WTC11 (cell line): ENCODE measurements around the gene SPRYD3. TPM values are rescaled to one million over a fixed set of nuclear protein-coding genes. Genes with fewer than 3 reads are reported as not detected.
"Not testable (repeated sequence)": the region's sequence is repeated elsewhere in the genome, so short reads cannot be mapped to it uniquely, and the experiment has no call there.

Experiments
- ATAC-seq: fragments of 200-7000 bp; cut with Tn5 transposase; 2 replicates; pipeline ENCODE4 v1.10.0; 2021; ENCODE audit warnings: mild to moderate bottlenecking, moderate library complexity
- CTCF ChIA-PET: fragments of 300-600 bp; sonication (Branson Sonifier 250); formaldehyde crosslinking; loops from one replicate; lab custom pipeline; 2021; ENCODE audit warnings: antibody characterized with exemption; lab: Charles Lee
- POLR2A ChIA-PET: fragments of 350-600 bp; sonication (Branson Sonifier 250); formaldehyde crosslinking; loops from one replicate; lab custom pipeline; 2021; ENCODE audit warnings: antibody characterized with exemption; lab: Charles Lee
- DNase-seq: peaks from one replicate; pipeline ENCODE4 v3.0.0; 2021; ENCODE audit warnings: low spot score
- H3K27ac Mint-ChIP-seq: 2 replicates; pipeline ENCODE4 v1.8.0; 2021; ENCODE audit warnings: mixed read lengths
- H3K27me3 Mint-ChIP-seq: 2 replicates; pipeline ENCODE4 v1.8.0; 2021; ENCODE audit warnings: low read depth, mild to moderate bottlenecking, moderate library complexity, mixed read lengths
- H3K36me3 Mint-ChIP-seq: 2 replicates; pipeline ENCODE4 v1.8.0; 2021; ENCODE audit warnings: mixed read lengths
- H3K4me1 Mint-ChIP-seq: 2 replicates; pipeline ENCODE4 v1.8.0; 2022; ENCODE audit warnings: mixed read lengths
- H3K4me3 Mint-ChIP-seq: 2 replicates; pipeline ENCODE4 v1.8.0; 2021; ENCODE audit warnings: mild to moderate bottlenecking, moderate library complexity, mixed read lengths
- H3K9me3 Mint-ChIP-seq: 2 replicates; pipeline ENCODE4 v1.8.0; 2021; ENCODE audit warnings: mixed read lengths
- ATF6 ChIP-seq: sonication (generic); formaldehyde crosslinking; IDR thresholded peaks from 2 replicates; pipeline ENCODE4 v1.8.1; 2023; ENCODE audit warnings: mild to moderate bottlenecking, missing genetic modification reagents
- CREB1 ChIP-seq: sonication (generic); formaldehyde crosslinking; IDR thresholded peaks from 2 replicates; pipeline ENCODE4 v1.8.0; 2023; ENCODE audit warnings: mild to moderate bottlenecking, missing genetic modification reagents
- FOXJ3 ChIP-seq: sonication (generic); formaldehyde crosslinking; IDR thresholded peaks from 2 replicates; pipeline ENCODE4 v1.9.0; 2021; ENCODE audit warnings: missing genetic modification reagents, mild to moderate bottlenecking, borderline replicate concordance
- IRF1 ChIP-seq: sonication (generic); formaldehyde crosslinking; IDR thresholded peaks from 2 replicates; pipeline ENCODE4 v1.8.0; 2023; ENCODE audit warnings: missing genetic modification reagents
- RORB ChIP-seq: fragments of 250-450 bp; sonication (Bioruptor Pico); IDR thresholded peaks from 2 replicates; pipeline ENCODE4 v1.9.0; 2021; ENCODE audit warnings: mild to moderate bottlenecking
- SMAD3 ChIP-seq: sonication (generic); formaldehyde crosslinking; IDR thresholded peaks from 2 replicates; pipeline ENCODE4 v1.8.0; 2022; ENCODE audit warnings: missing genetic modification reagents, mild to moderate bottlenecking, borderline replicate concordance
- SP1 ChIP-seq: sonication (generic); formaldehyde crosslinking; conservative IDR thresholded peaks from 2 replicates; pipeline ENCODE4 v1.8.1; 2022; ENCODE audit warnings: missing genetic modification reagents
- total RNA-seq: library from RNA; stranded (reverse); gene quantifications from 3 replicates; pipeline ENCODE4 v1.2.3, GENCODE V29; 2021
- TF ChIP-seq, protein P1 (sequence below): fragments of 250-450 bp; sonication (Bioruptor Pico); IDR thresholded peaks from 2 replicates; pipeline ENCODE4 v1.9.0; 2021; ENCODE audit warnings: mild to moderate bottlenecking
- TF ChIP-seq, protein P2 (sequence below): sonication (generic); formaldehyde crosslinking; IDR thresholded peaks from 2 replicates; pipeline ENCODE4 v1.8.1; 2023; ENCODE audit warnings: mild to moderate bottlenecking, missing genetic modification reagents
- TF ChIP-seq, protein P3 (sequence below): sonication (generic); formaldehyde crosslinking; IDR thresholded peaks from 2 replicates; pipeline ENCODE4 v1.8.0; 2022; ENCODE audit warnings: mild to moderate bottlenecking, missing genetic modification reagents
- TF ChIP-seq, protein P4 (sequence below): fragments of 250-450 bp; sonication (Bioruptor Pico); IDR thresholded peaks from 2 replicates; pipeline ENCODE4 v1.9.0; 2021; ENCODE audit warnings: moderate library complexity, mild to moderate bottlenecking, inconsistent platforms, borderline replicate concordance

SPRYD3 gene
- total RNA-seq, 1 experiment from 2014 or later, result 11.9 TPM

DNA sequence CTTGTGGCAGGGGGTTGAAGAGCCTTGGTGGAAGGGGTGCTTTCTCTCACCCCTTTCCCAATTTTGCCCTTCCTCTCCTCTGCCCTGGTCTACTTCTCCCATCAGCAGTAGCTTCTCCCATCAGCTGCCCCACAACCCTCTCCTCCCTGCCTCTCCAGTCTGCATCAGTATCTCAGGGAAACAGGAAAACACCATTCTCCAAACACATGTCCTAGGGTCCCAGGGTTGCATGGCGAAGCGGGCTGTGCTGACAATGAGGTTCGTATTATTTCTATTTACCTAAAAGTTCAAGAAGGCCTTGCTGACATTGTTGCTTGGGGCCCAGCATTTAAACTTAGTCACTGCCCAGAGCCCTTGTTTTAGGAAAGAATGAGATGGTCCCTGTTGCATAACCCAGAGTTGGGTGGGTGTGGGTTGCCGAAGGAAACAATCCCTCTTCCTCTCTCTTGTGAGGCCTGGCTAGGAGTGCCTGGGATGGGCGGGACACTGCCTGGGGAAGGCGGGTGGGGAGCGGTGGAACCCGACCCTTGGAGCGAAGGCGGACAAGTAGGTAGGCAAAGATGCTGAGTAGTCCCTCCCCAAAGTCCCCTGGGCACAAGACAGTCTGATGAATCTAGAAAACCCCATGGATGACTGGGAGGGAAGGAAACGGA lies 17.0 kb upstream of the SPRYD3 start (continued):
- no peak for TF ChIP-seq ATF6 (CRISPR knock-in tag)
- TF ChIP-seq, protein P1, sequence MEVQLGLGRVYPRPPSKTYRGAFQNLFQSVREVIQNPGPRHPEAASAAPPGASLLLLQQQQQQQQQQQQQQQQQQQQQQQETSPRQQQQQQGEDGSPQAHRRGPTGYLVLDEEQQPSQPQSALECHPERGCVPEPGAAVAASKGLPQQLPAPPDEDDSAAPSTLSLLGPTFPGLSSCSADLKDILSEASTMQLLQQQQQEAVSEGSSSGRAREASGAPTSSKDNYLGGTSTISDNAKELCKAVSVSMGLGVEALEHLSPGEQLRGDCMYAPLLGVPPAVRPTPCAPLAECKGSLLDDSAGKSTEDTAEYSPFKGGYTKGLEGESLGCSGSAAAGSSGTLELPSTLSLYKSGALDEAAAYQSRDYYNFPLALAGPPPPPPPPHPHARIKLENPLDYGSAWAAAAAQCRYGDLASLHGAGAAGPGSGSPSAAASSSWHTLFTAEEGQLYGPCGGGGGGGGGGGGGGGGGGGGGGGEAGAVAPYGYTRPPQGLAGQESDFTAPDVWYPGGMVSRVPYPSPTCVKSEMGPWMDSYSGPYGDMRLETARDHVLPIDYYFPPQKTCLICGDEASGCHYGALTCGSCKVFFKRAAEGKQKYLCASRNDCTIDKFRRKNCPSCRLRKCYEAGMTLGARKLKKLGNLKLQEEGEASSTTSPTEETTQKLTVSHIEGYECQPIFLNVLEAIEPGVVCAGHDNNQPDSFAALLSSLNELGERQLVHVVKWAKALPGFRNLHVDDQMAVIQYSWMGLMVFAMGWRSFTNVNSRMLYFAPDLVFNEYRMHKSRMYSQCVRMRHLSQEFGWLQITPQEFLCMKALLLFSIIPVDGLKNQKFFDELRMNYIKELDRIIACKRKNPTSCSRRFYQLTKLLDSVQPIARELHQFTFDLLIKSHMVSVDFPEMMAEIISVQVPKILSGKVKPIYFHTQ (CRISPR knock-in tag), result no peak

DNA sequence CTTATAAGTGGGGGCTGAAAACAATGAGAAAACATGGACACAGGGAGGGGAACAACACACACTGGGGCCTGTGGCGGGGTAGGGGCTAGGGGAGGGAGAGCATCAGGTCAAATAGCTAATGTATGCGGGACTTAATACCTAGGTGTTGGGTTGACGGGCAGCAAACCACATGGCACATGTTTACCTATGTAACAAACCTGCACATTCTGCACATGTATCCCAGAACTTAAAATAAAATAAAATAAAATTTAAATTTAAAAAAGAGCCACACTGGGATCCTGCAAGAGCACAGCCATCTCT lies 16.4 kb upstream of the SPRYD3 start:
- H3K9me3 Mint-ChIP-seq, H3K36me3 Mint-ChIP-seq, ATAC-seq, H3K4me3 Mint-ChIP-seq, H3K27ac Mint-ChIP-seq, DNase-seq: not testable (repeated sequence)
- ChIA-PET CTCF (interaction anchor here (1.2 to 14.6 kb wide), 3 partner anchors 33 to 118 kb away, joined by 3 to 474 read pairs (median 52); partner anchors contain the start of gene TNS2), POLR2A (interaction anchor here (1.2 kb wide), 1 partner anchor 120 kb away, joined by 3 read pairs; no protein-coding TSS in a partner anchor)
- Mint-ChIP-seq H3K4me1 (peaks cover 42% of the 10 kb centered on the region), H3K27me3 (peaks cover 80% of the 10 kb centered on the region)

DNA sequence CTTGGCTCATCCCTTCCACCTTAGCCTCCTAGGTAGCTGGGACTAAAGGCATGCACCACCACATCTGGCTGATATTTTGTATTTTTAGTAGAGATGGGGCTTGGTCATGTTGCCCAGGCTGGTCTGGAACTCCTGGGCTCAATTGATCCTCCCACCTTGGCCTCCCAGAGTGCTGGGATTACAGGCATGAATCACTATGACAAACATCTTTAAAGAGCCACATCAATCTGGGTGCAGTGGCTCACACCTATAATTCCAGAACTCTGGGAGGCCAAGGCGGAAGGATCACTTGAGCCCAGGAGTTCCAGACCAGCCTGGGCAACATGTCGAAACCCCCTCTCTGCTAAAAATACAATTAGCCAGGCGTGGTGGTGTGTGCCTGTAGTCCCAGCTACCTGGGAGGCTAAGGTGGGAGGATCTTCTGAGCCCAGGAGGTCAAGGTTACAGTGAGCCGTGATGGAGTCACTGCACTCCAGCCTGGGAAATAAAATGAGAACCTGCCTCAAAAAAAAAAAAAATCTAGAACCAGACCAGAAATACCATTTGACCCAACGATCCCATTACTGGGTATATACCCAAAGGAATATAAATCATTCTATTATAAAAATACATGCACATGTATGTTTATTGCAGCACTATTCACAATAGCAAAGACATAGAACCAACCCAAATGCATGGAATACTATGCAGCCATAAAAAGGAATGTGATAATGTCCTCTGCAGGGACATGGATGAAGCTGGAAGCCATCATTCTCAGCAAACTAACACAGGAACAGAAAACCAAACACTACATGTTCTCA lies 15.8 kb upstream of the SPRYD3 start:
- Mint-ChIP-seq H3K4me1 (peaks cover 39% of the 10 kb centered on the region), H3K27me3 (peaks cover 81% of the 10 kb centered on the region)
- H3K36me3 Mint-ChIP-seq, H3K4me3 Mint-ChIP-seq, DNase-seq, ATAC-seq, H3K27ac Mint-ChIP-seq, H3K9me3 Mint-ChIP-seq: not testable (repeated sequence)
- POLR2A ChIA-PET, result interaction anchor here (1.2 kb wide), 1 partner anchor 121 kb away, joined by 3 read pairs; no protein-coding TSS in a partner anchor
- CTCF ChIA-PET, result interaction anchor here (0.9 to 14.6 kb wide), 5 partner anchors 8 to 119 kb away, joined by 3 to 474 read pairs (median 6); partner anchors contain the start of genes SOAT2 and TNS2

GRCh38 chr12:53094394-53094787 lies 15.2 kb upstream of the SPRYD3 start:
- DNase-seq (no peak), ATAC-seq (no peak)
- no peaks in the 10 kb centered on the region for H3K9me3 Mint-ChIP-seq
- TF ChIP-seq SMAD3 (CRISPR knock-in tag) (no peak), SP1 (no peak), RORB (CRISPR knock-in tag) (no peak), IRF1 (no peak), CREB1 (CRISPR knock-in tag) (no peak), FOXJ3 (CRISPR knock-in tag) (no peak)
- TF ChIP-seq, protein P2, sequence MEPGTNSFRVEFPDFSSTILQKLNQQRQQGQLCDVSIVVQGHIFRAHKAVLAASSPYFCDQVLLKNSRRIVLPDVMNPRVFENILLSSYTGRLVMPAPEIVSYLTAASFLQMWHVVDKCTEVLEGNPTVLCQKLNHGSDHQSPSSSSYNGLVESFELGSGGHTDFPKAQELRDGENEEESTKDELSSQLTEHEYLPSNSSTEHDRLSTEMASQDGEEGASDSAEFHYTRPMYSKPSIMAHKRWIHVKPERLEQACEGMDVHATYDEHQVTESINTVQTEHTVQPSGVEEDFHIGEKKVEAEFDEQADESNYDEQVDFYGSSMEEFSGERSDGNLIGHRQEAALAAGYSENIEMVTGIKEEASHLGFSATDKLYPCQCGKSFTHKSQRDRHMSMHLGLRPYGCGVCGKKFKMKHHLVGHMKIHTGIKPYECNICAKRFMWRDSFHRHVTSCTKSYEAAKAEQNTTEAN (CRISPR knock-in tag), result no peak
- TF ChIP-seq, protein P3, sequence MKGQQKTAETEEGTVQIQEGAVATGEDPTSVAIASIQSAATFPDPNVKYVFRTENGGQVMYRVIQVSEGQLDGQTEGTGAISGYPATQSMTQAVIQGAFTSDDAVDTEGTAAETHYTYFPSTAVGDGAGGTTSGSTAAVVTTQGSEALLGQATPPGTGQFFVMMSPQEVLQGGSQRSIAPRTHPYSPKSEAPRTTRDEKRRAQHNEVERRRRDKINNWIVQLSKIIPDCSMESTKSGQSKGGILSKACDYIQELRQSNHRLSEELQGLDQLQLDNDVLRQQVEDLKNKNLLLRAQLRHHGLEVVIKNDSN (CRISPR knock-in tag), result no peak
- TF ChIP-seq, protein P4, sequence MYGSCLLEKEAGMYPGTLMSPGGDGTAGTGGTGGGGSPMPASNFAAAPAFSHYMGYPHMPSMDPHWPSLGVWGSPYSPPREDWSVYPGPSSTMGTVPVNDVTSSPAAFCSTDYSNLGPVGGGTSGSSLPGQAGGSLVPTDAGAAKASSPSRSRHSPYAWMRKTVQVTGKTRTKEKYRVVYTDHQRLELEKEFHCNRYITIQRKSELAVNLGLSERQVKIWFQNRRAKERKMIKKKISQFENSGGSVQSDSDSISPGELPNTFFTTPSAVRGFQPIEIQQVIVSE (CRISPR knock-in tag), result no peak
- POLR2A ChIA-PET, result no interaction called here
- H3K27ac Mint-ChIP-seq, result no peak overlapping the region
- no peak overlapping the region for H3K4me3 Mint-ChIP-seq
- CTCF ChIA-PET, result interaction anchor here (0.6 to 14.6 kb wide), 4 partner anchors 8 to 104 kb away, joined by 3 to 474 read pairs (median 4); partner anchors contain the start of gene SOAT2
- peaks cover 85% of the 10 kb centered on the region for H3K27me3 Mint-ChIP-seq
- H3K36me3 Mint-ChIP-seq, result no peaks in the 10 kb centered on the region
- peaks cover 39% of the 10 kb centered on the region for H3K4me1 Mint-ChIP-seq
